Right lobe of liver (tissue), 4 donors: ENCODE results near the gene ARGLU1.

Experiments used
- POLR2A ChIP-seq: fragments of 450-650 bp; IDR thresholded peaks from one replicate; pipeline ENCODE4 v1.6.1; 2017; ENCODE audit warnings: antibody characterized with exemption, mild to moderate bottlenecking
- TF ChIP-seq, protein P1 (sequence below), 4 donors: fragments of 200-600 bp in 3 of 4; fragments of 450-650 bp in 1 of 4; IDR thresholded peaks; one replicate each; pipeline versions ENCODE4 v1.5.1 to v1.8.0; 2016 to 2022; ENCODE audit warnings: antibody characterized with exemption in 4 of 4, mild to moderate bottlenecking in 2 of 4
- donor health status: DM: no; HTN: no; CAD: no.
- donor health status: DM: no; HTN: no; CAD: no.
- donor health status: DM: no; HTN: yes; CAD: no.

DNA sequence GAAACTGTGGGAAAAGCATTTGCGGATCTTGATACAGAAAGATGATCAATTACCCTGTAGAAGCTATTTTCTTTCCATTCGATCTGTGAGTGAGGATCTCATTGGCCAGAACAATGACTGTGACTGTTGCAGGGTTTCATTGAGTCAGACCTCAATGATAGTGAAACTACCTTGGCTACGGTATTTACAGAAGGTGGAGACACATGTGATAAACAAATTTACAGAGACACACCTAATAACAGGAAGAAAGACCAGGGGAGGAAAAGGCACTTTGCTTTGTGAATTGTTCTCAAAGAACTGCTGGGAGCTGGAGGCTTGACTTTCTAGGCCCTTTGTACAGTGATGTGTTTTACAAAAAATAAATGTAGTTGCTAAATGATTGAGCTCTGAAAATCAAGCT lies 19.9 kb upstream of the ARGLU1 start:
- TF ChIP-seq, protein P1, sequence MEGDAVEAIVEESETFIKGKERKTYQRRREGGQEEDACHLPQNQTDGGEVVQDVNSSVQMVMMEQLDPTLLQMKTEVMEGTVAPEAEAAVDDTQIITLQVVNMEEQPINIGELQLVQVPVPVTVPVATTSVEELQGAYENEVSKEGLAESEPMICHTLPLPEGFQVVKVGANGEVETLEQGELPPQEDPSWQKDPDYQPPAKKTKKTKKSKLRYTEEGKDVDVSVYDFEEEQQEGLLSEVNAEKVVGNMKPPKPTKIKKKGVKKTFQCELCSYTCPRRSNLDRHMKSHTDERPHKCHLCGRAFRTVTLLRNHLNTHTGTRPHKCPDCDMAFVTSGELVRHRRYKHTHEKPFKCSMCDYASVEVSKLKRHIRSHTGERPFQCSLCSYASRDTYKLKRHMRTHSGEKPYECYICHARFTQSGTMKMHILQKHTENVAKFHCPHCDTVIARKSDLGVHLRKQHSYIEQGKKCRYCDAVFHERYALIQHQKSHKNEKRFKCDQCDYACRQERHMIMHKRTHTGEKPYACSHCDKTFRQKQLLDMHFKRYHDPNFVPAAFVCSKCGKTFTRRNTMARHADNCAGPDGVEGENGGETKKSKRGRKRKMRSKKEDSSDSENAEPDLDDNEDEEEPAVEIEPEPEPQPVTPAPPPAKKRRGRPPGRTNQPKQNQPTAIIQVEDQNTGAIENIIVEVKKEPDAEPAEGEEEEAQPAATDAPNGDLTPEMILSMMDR (IDR thresholded peaks at IDR 0.05) = no peak
- no peak for TF ChIP-seq POLR2A
